Thyroid gland (tissue), 4 donors: ENCODE data around the gene ARHGAP18.

Experiments
- POLR2A ChIP-seq, 2 donors: fragments of 450-650 bp; IDR thresholded peaks; one replicate each; pipeline ENCODE4 v1.6.1; 2017; ENCODE audit warnings: antibody characterized with exemption in 2 of 2, mild to moderate bottlenecking in 2 of 2, moderate library complexity in 1 of 2
- TF ChIP-seq, protein P1 (sequence below), 6 experiments: fragments of 200-600 bp in 3 of 6; fragments of 450-650 bp in 3 of 6; sonication (generic) in 3 of 6; IDR thresholded peaks; one replicate each; pipeline ENCODE4 v1.5.1; 2016 to 2019; ENCODE audit warnings: antibody characterized with exemption in 6 of 6, mild to moderate bottlenecking in 2 of 6, inconsistent platforms in 1 of 6, moderate library complexity in 1 of 6

DNA sequence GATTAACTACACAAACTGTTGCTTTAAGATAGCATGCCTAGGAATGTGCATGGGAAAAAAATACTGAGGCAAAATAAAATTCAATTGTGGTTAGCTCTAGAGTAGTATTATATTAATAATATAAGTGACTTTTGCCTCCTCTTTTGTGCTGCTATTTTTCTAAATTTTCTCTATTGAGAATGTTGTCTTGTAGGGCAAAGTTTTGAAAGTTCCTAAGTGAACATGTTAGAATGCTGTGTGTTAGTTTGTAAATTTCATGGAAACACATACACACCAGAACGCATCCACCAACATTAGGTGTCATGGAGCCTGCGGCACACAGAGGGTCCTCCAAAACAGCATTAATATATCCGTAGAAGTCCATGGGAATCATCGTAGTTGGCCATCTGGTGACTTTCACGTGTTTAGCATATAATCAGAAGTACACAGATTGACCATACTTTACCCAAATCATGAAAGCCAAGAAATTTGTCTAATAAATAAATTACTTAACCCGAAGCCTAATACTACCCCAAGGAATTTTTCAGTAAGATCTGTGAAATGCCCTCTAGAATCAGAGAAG lies 25.6 kb downstream of the ARHGAP18 start:
- peak in 1 of 2 donors; percentile 11 for TF ChIP-seq POLR2A (IDR thresholded peaks at IDR 0.05)
- TF ChIP-seq, protein P1, sequence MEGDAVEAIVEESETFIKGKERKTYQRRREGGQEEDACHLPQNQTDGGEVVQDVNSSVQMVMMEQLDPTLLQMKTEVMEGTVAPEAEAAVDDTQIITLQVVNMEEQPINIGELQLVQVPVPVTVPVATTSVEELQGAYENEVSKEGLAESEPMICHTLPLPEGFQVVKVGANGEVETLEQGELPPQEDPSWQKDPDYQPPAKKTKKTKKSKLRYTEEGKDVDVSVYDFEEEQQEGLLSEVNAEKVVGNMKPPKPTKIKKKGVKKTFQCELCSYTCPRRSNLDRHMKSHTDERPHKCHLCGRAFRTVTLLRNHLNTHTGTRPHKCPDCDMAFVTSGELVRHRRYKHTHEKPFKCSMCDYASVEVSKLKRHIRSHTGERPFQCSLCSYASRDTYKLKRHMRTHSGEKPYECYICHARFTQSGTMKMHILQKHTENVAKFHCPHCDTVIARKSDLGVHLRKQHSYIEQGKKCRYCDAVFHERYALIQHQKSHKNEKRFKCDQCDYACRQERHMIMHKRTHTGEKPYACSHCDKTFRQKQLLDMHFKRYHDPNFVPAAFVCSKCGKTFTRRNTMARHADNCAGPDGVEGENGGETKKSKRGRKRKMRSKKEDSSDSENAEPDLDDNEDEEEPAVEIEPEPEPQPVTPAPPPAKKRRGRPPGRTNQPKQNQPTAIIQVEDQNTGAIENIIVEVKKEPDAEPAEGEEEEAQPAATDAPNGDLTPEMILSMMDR (IDR thresholded peaks at IDR 0.05) = no peak
